GM21367 (cell line): Measurements from ENCODE around the gene AMBRA1.

Experiments used
- ATAC-seq: cut with Tn5 transposase; IDR thresholded peaks from one replicate; pipeline ENCODE4 v1.9.1; 2021; ENCODE audit not compliant: unreplicated experiment

The AMBRA1 gene

GRCh38 chr11:46450846-46451477, 142.9 kb downstream of the AMBRA1 start:
- ATAC-seq: no peak

- no peak for ATAC-seq
Measured at GRCh38 chr11:46447544-46447943, 146.3 kb downstream of the AMBRA1 start.

GRCh38 chr11:46445920-46446771, 147.7 kb downstream of the AMBRA1 start:
- no peak for ATAC-seq

- no peak for ATAC-seq
Measured at GRCh38 chr11:46445192-46445919, 148.5 kb downstream of the AMBRA1 start.

GRCh38 chr11:46444305-46444704, 149.5 kb downstream of the AMBRA1 start:
- ATAC-seq: no peak

- ATAC-seq: no peak
Measured at GRCh38 chr11:46438211-46438610, 155.6 kb downstream of the AMBRA1 start.

GRCh38 chr11:46437122-46437689, 156.6 kb downstream of the AMBRA1 start:
- no peak for ATAC-seq

GRCh38 chr11:46436113-46436512, 157.7 kb downstream of the AMBRA1 start:
- ATAC-seq: no peak

- no peak for ATAC-seq
Measured at GRCh38 chr11:46435679-46436078, 158.1 kb downstream of the AMBRA1 start.

- ATAC-seq: no peak
Measured at GRCh38 chr11:46431211-46431610, 162.6 kb downstream of the AMBRA1 start.

- no peak for ATAC-seq
Measured at GRCh38 chr11:46429717-46430116, 164.1 kb downstream of the AMBRA1 start.

GRCh38 chr11:46427364-46427763, 166.5 kb downstream of the AMBRA1 start:
- ATAC-seq: no peak

- no peak for ATAC-seq
Measured at GRCh38 chr11:46426233-46426991, 167.4 kb downstream of the AMBRA1 start.

GRCh38 chr11:46422588-46422987, 171.2 kb downstream of the AMBRA1 start:
- no peak for ATAC-seq

GRCh38 chr11:46421257-46421880, 172.5 kb downstream of the AMBRA1 start:
- no peak for ATAC-seq

GRCh38 chr11:46420513-46420912, 173.3 kb downstream of the AMBRA1 start:
- ATAC-seq: no peak

GRCh38 chr11:46418751-46419150, 175.1 kb downstream of the AMBRA1 start:
- no peak for ATAC-seq

GRCh38 chr11:46417711-46418110, 176.1 kb downstream of the AMBRA1 start:
- ATAC-seq: no peak

GRCh38 chr11:46414879-46415278, 178.9 kb downstream of the AMBRA1 start:
- no peak for ATAC-seq

- ATAC-seq: no peak
Measured at GRCh38 chr11:46414466-46414796, 179.4 kb downstream of the AMBRA1 start.
